GM12878 (cell line): ENCODE results near the gene TMEM231. TPM values are rescaled to one million over a fixed set of nuclear protein-coding genes. Genes with fewer than 3 reads are reported as not detected.

Experiments used
- ATAC-seq: fragments of 200-7000 bp; cut with Tn5 transposase; 3 replicates; pipeline ENCODE4 v1.9.1; 2020; ENCODE audit warnings: mild to moderate bottlenecking, moderate library complexity
- BruUV-seq: library from RNA; stranded (reverse); fragments of 400-500 nt; replicated peaks from 2 replicates; lab custom pipeline; 2021; lab: Mats Ljungman, UMichigan
- CTCF ChIA-PET: fragments of 300-600 bp; sonication (Branson Sonifier 250); formaldehyde crosslinking; extraction: SDS; loops from one replicate; lab custom pipeline; 2021; ENCODE audit warnings: inconsistent platforms; lab: Yijun Ruan, JAX
- POLR2A ChIA-PET: fragments of 350-600 bp; formaldehyde crosslinking; extraction: SDS; loops from one replicate; lab custom pipeline; 2021; ENCODE audit warnings: inconsistent platforms; lab: Charles Lee
- RAD21 ChIA-PET: fragments of 300-600 bp; sonication (Branson Sonifier 250); formaldehyde crosslinking; loops from one replicate; lab custom pipeline; 2023; ENCODE audit warnings: antibody characterized with exemption; ENCODE audit not compliant: unreplicated experiment; lab: Charles Lee
- SMC1A ChIA-PET: fragments of 300-600 bp; sonication (Branson Sonifier 250); formaldehyde crosslinking; loops from one replicate; lab custom pipeline; 2023; ENCODE audit not compliant: unreplicated experiment, uncharacterized antibody; lab: Charles Lee
- DNase-seq: peaks from one replicate; pipeline ENCODE4 v3.0.0-alpha.2; 2011; ENCODE audit warnings: low read depth, low spot score
- FAIRE-seq: peaks from 3 replicates; lab custom pipeline; 2011; peaks lifted over from hg19 to GRCh38; lab: Jason Lieb, UNC
- H2AFZ ChIP-seq: 2 replicates; pipeline ENCODE4 v1.6.0; 2011; ENCODE audit warnings: low read depth, low read length, control low read depth; ENCODE audit not compliant: control insufficient read depth
- H3K27ac ChIP-seq: 2 replicates; pipeline ENCODE4 v1.5.1; 2011; ENCODE audit warnings: control low read depth; ENCODE audit not compliant: control insufficient read depth, insufficient read depth
- H3K27me3 ChIP-seq, 2 experiments: replicated peaks in 1 of 2; 2 replicates each; pipeline versions ENCODE4 v1.6.0 to v1.6.1; 2011; ENCODE audit warnings: low read length in 1 of 2; ENCODE audit not compliant: control insufficient read depth in 2 of 2, insufficient read depth in 2 of 2
- H3K36me3 ChIP-seq, 2 experiments: 2 replicates each; pipeline ENCODE4 v1.5.1; 2011; ENCODE audit warnings: low read length in 1 of 2; ENCODE audit not compliant: control insufficient read depth in 2 of 2, insufficient read depth in 2 of 2
- H3K4me1 ChIP-seq: 2 replicates; pipeline ENCODE4 v1.6.1; 2011; ENCODE audit warnings: mild to moderate bottlenecking, low read length, moderate library complexity, mixed read lengths; ENCODE audit not compliant: control insufficient read depth, insufficient read depth
- H3K4me2 ChIP-seq: 2 replicates; pipeline ENCODE4 v1.6.0; 2011; ENCODE audit warnings: control low read depth; ENCODE audit not compliant: control insufficient read depth, insufficient read depth
- H3K4me3 ChIP-seq: fragments of 200-600 bp; sonication (generic); 2 replicates; pipeline ENCODE4 v1.5.1; 2016
- H3K79me2 ChIP-seq: 2 replicates; pipeline ENCODE4 v1.6.0; 2011; ENCODE audit warnings: low read length; ENCODE audit not compliant: control insufficient read depth, insufficient read depth
- H3K9ac ChIP-seq: 2 replicates; pipeline ENCODE4 v1.8.0; 2011; ENCODE audit warnings: low read length, control low read depth, mixed read lengths; ENCODE audit not compliant: control insufficient read depth, insufficient read depth
- H3K9me3 ChIP-seq: replicated peaks from 3 replicates; pipeline ENCODE4 v1.5.1; 2011; ENCODE audit warnings: mild to moderate bottlenecking, low read length; ENCODE audit not compliant: control insufficient read depth, insufficient read depth
- H4K20me1 ChIP-seq: 2 replicates; pipeline ENCODE4 v1.6.0; 2011; ENCODE audit not compliant: control insufficient read depth, insufficient read depth
- BACH1 ChIP-seq: fragments of 450-650 bp; IDR thresholded peaks from 2 replicates; pipeline ENCODE4 v1.6.1; 2017; ENCODE audit warnings: mild to moderate bottlenecking, borderline replicate concordance
- BMI1 ChIP-seq: fragments of 450-650 bp; IDR thresholded peaks from 2 replicates; pipeline ENCODE4 v1.6.1; 2016; ENCODE audit warnings: mild to moderate bottlenecking, moderate library complexity, borderline replicate concordance
- CREB1 ChIP-seq: IDR thresholded peaks from 2 replicates; pipeline ENCODE4 v1.6.1; 2012; ENCODE audit warnings: low read depth, mild to moderate bottlenecking, inconsistent platforms
- EED ChIP-seq: sonication (generic); IDR thresholded peaks from 2 replicates; pipeline ENCODE4 v1.6.1; 2016; ENCODE audit warnings: antibody characterized with exemption, low read depth
- LARP7 ChIP-seq: fragments of 450-650 bp; IDR thresholded peaks from 2 replicates; pipeline ENCODE4 v1.6.1; 2017; ENCODE audit warnings: mild to moderate bottlenecking
- MEF2B ChIP-seq: fragments of 450-650 bp; IDR thresholded peaks from 2 replicates; pipeline ENCODE4 v1.6.1; 2018; ENCODE audit warnings: mild to moderate bottlenecking, moderate library complexity; ENCODE audit not compliant: partially characterized antibody, poor library complexity, severe bottlenecking
- MYC ChIP-seq: IDR thresholded peaks from 2 replicates; pipeline ENCODE4 v1.6.1; 2011; ENCODE audit warnings: mild to moderate bottlenecking, low read length, moderate library complexity, inconsistent platforms; ENCODE audit not compliant: insufficient read depth, insufficient replicate concordance, insufficient read length, severe bottlenecking
- NFYA ChIP-seq: IDR thresholded peaks from 2 replicates; pipeline ENCODE4 v1.6.1; 2011; ENCODE audit warnings: low read depth, mild to moderate bottlenecking, low read length, improper control_type of control experiment, borderline replicate concordance
- NR2C2 ChIP-seq: IDR thresholded peaks from 2 replicates; pipeline ENCODE4 v1.6.1; 2011; ENCODE audit warnings: borderline replicate concordance, low read depth; ENCODE audit not compliant: control insufficient read depth, insufficient read length
- PAX5 ChIP-seq: IDR thresholded peaks from 2 replicates; pipeline ENCODE4 v1.6.1; 2011; ENCODE audit warnings: low read depth, low read length, borderline replicate concordance
- POLR2A ChIP-seq: IDR thresholded peaks from 2 replicates; pipeline ENCODE4 v1.6.1; 2011; ENCODE audit warnings: low read depth, mild to moderate bottlenecking, low read length
- RUNX3 ChIP-seq: IDR thresholded peaks from 2 replicates; pipeline ENCODE4 v1.6.1; 2012; ENCODE audit warnings: low read length, inconsistent platforms
- SIN3A ChIP-seq: IDR thresholded peaks from 2 replicates; pipeline ENCODE4 v1.6.1; 2012; ENCODE audit warnings: low read depth, low read length, improper control_type of control experiment
- TBL1XR1 ChIP-seq: IDR thresholded peaks from 2 replicates; pipeline ENCODE4 v1.6.1; 2012; ENCODE audit warnings: low read depth, low read length, improper control_type of control experiment
- TCF12 ChIP-seq: IDR thresholded peaks from 2 replicates; pipeline ENCODE4 v1.6.1; 2011; ENCODE audit warnings: low read depth, mild to moderate bottlenecking, low read length
- YY1 ChIP-seq: IDR thresholded peaks from 2 replicates; pipeline ENCODE4 v1.6.1; 2011; ENCODE audit warnings: low read depth, mild to moderate bottlenecking, low read length
- ZSCAN29 ChIP-seq: fragments of 450-650 bp; IDR thresholded peaks from 2 replicates; pipeline ENCODE4 v1.6.1; 2017; ENCODE audit warnings: mild to moderate bottlenecking, moderate library complexity
- WGBS: methylation state at CpG from one replicate; pipeline ENCODE4 v1.1.6; 2016; ENCODE audit warnings: low lambda C conversion rate; ENCODE audit not compliant: insufficient replicate concordance, insufficient coverage; ENCODE audit errors: missing lambda C conversion rate; 5-methylcytosine and 5-hydroxymethylcytosine counted together
- in situ Hi-C: fragments of 300-500 bp; cut with MboI; formaldehyde crosslinking; loops from 9 replicates; pipeline ENCODE4 v1.14.3; 2018; ENCODE audit warnings: mixed read lengths
- intact Hi-C: fragments of 100-400 bp; cut with micrococcal nuclease; formaldehyde crosslinking; loops from one replicate; pipeline ENCODE4 v1.14.2; 2022; ENCODE audit not compliant: unreplicated experiment
- polyA plus RNA-seq, 11 experiments: library from polyadenylated mRNA; depleted of rRNA in 4 of 11; unstranded in 6 of 11; stranded (reverse) in 5 of 11; fragments of >200 nt; fragmentation: Nextera tagmentation in 4 of 11; fragmentation: Illumina TruSeq in 1 of 11; extraction: Ambion mirVana in 4 of 11; extraction: Trizol in 1 of 11; gene quantifications; 1 replicate in 1 of 11; 2 replicates in 10 of 11; pipeline versions ENCODE4 v1.2.1 to v1.2.3, GENCODE V29; 2011 to 2016; ENCODE audit warnings: inconsistent platforms in 2 of 11, missing spikeins in 2 of 11, low read depth in 1 of 11
- total RNA-seq, 4 experiments: library from RNA; depleted of rRNA in 3 of 4; stranded (reverse); fragments of >200 nt in 3 of 4; fragmentation: Illumina TruSeq in 1 of 4; extraction: Trizol in 1 of 4; gene quantifications; 2 replicates each; pipeline versions ENCODE4 v1.2.1 to v1.2.3, GENCODE V29; 2013 to 2021
- TF ChIP-seq, protein P1 (sequence below): fragments of 450-650 bp; IDR thresholded peaks from 2 replicates; pipeline ENCODE4 v1.6.1; 2016; ENCODE audit warnings: mild to moderate bottlenecking, moderate library complexity, borderline replicate concordance
- TF ChIP-seq, protein P2 (sequence below): fragments of 150-350 bp; IDR thresholded peaks from 2 replicates; pipeline ENCODE4 v1.6.1; 2014; ENCODE audit warnings: mild to moderate bottlenecking, low read depth, low read length

The TMEM231 gene
- total and polyA plus RNA-seq, 10 of the 15 experiments (the other 5 are each of a cell fraction or from before 2014, with no cell fraction given): 1.2 to 9.1 (median 5.9) TPM

DNA sequence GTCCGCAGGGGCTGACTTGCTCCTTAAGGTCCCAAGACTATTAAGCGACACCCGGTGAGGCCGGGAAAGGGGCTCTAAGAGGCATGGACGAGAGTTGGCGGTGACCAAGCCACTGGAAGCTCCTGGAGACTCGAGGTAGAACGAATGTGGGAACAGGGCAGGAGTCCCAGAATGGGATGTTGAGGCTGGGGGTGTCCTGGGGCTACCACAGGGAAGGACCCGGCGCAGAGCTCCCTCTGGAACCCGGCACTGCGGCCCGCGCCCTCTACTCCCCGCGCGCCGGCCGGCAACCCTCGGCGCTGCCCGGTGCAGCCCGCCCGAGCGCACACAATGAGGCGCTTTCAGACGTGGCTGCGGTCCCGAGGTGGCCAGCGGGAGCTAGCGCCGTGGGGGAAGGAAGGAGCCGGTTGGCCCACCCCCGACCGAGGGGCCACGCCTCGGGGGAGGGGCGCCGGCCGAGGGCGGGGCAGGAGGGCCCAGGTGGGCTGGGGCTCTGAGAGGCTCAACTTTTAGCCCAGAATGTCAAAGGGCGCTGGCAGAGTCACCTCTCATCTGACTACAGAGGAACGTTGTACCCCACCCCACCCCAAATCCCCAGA lies 60.9 kb downstream of the TMEM231 start, which contains the start of gene CHST6:
TSS of gene CHST6 (minus strand) at position 366 of the 599 bp plus-strand sequence. CDS start 15,613 bp downstream, outside the sequence.
- 7% methylated on average over 40 of the region's 43 CpGs for WGBS
- Histone ChIP-seq H4K20me1 (no peaks in the 10 kb centered on the region), H3K27ac (no peak within 1 kb of the TSS), H3K27me3 (peaks cover 0 to 2% of the 10 kb centered on the region in 2 experiments; a peak in 2 of 4 replicates), H3K79me2 (no peaks in the 10 kb centered on the region), H3K4me2 (peak within 1 kb of the TSS; percentile 72), H3K4me3 (peak within 1 kb of the TSS; percentile 64), H3K4me1 (peaks cover 11% of the 10 kb centered on the region), H2AFZ (peak within 1 kb of the TSS; percentile 68), H3K9ac (0 out of 2 replicates have a peak within 1 kb of the TSS, but pooled peaks have one; percentile 7), H3K9me3 (no peaks in the 10 kb centered on the region), H3K36me3 (no peaks in the 10 kb centered on the region)
- FAIRE-seq (no peak), DNase-seq (no peak), ATAC-seq (peak; percentile 80)
- BruUV-seq: no TSS peak
- RAD21 ChIA-PET: no interaction called here
- CTCF ChIA-PET: interaction anchor here (0.9 to 1.6 kb wide), 4 partner anchors 23 to 30 kb away, joined by 4 read pairs; partner anchors contain the start of gene TMEM170A
- intact Hi-C loops (no loop called here), in situ Hi-C loops (no loop called here)
- POLR2A ChIA-PET: no interaction called here
- SMC1A ChIA-PET: no interaction called here
- TF ChIP-seq, protein P1, sequence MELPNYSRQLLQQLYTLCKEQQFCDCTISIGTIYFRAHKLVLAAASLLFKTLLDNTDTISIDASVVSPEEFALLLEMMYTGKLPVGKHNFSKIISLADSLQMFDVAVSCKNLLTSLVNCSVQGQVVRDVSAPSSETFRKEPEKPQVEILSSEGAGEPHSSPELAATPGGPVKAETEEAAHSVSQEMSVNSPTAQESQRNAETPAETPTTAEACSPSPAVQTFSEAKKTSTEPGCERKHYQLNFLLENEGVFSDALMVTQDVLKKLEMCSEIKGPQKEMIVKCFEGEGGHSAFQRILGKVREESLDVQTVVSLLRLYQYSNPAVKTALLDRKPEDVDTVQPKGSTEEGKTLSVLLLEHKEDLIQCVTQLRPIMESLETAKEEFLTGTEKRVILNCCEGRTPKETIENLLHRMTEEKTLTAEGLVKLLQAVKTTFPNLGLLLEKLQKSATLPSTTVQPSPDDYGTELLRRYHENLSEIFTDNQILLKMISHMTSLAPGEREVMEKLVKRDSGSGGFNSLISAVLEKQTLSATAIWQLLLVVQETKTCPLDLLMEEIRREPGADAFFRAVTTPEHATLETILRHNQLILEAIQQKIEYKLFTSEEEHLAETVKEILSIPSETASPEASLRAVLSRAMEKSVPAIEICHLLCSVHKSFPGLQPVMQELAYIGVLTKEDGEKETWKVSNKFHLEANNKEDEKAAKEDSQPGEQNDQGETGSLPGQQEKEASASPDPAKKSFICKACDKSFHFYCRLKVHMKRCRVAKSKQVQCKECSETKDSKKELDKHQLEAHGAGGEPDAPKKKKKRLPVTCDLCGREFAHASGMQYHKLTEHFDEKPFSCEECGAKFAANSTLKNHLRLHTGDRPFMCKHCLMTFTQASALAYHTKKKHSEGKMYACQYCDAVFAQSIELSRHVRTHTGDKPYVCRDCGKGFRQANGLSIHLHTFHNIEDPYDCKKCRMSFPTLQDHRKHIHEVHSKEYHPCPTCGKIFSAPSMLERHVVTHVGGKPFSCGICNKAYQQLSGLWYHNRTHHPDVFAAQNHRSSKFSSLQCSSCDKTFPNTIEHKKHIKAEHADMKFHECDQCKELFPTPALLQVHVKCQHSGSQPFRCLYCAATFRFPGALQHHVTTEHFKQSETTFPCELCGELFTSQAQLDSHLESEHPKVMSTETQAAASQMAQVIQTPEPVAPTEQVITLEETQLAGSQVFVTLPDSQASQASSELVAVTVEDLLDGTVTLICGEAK: no peak
- TF ChIP-seq ZSCAN29 (no peak), MYC (no peak), PAX5 (no peak), NR2C2 (no peak), RUNX3 (0 out of 2 replicates have a peak, but pooled peaks have one; percentile 11), POLR2A (peak; percentile 61; the same call in 1 of the 2 replicates), YY1 (no peak), CREB1 (0 out of 2 replicates have a peak, but pooled peaks have one; percentile 7), EED (no peak), LARP7 (no peak), NFYA (no peak), TBL1XR1 (no peak), BMI1 (no peak), SIN3A (no peak), MEF2B (no peak), TCF12 (no peak), BACH1 (no peak)
- TF ChIP-seq, protein P2, sequence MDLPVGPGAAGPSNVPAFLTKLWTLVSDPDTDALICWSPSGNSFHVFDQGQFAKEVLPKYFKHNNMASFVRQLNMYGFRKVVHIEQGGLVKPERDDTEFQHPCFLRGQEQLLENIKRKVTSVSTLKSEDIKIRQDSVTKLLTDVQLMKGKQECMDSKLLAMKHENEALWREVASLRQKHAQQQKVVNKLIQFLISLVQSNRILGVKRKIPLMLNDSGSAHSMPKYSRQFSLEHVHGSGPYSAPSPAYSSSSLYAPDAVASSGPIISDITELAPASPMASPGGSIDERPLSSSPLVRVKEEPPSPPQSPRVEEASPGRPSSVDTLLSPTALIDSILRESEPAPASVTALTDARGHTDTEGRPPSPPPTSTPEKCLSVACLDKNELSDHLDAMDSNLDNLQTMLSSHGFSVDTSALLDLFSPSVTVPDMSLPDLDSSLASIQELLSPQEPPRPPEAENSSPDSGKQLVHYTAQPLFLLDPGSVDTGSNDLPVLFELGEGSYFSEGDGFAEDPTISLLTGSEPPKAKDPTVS: no peak
